GM18861 (cell line): ENCODE measurements around the gene MAGEA4.

Experiments
- ATAC-seq: cut with Tn5 transposase; IDR thresholded peaks from one replicate; pipeline ENCODE4 v1.9.1; 2021; ENCODE audit not compliant: unreplicated experiment

MAGEA4 gene

GRCh38 chrX:151923648-151924047, 11.0 kb downstream of the MAGEA4 start:
- no peak for ATAC-seq

- ATAC-seq: no peak
These were observed 16.4 kb downstream of the MAGEA4 start for GRCh38 chrX:151929126-151929525.

- ATAC-seq: no peak
These were observed 22.7 kb downstream of the MAGEA4 start for GRCh38 chrX:151935358-151935757.

- ATAC-seq: no peak
These were observed 25.5 kb downstream of the MAGEA4 start for GRCh38 chrX:151938172-151938571.

GRCh38 chrX:151954730-151955129, 42.0 kb downstream of the MAGEA4 start:
- no peak for ATAC-seq

- no peak for ATAC-seq
These were observed 45.4 kb downstream of the MAGEA4 start for GRCh38 chrX:151958101-151958500.

GRCh38 chrX:151962034-151962433, 49.3 kb downstream of the MAGEA4 start:
- no peak for ATAC-seq

- no peak for ATAC-seq
These were observed 53.5 kb downstream of the MAGEA4 start for GRCh38 chrX:151966236-151966635.

- no peak for ATAC-seq
These were observed 57.3 kb downstream of the MAGEA4 start for GRCh38 chrX:151970027-151970426.

GRCh38 chrX:151970661-151971060, 58.0 kb downstream of the MAGEA4 start:
- ATAC-seq: no peak

GRCh38 chrX:151973060-151973661, 60.5 kb downstream of the MAGEA4 start:
- no peak for ATAC-seq

- no peak for ATAC-seq
These were observed 61.2 kb downstream of the MAGEA4 start for GRCh38 chrX:151973851-151974335.
